ENCODE results near the gene FGD5.
A peak's percentile ranks its signal among the peaks of the same experiment; 100 is the strongest.
"Not testable (repeated sequence)": the region's sequence is repeated elsewhere in the genome, so short reads cannot be mapped to it uniquely, and the experiment has no call there.

FGD5 gene

GRCh38 chr3:14809611-14810010, 9.2 kb upstream of the FGD5 start:
- not testable (repeated sequence) for H3K4me3 ChIP-seq (ENCODE audit: low read length); H3K4me1 ChIP-seq (ENCODE audit: control insufficient read depth, insufficient read depth, low read length); H3K9me3 ChIP-seq (ENCODE audit: control insufficient read depth, low read length); DNase-seq (ENCODE audit: low read depth); H3K36me3 ChIP-seq (ENCODE audit: control insufficient read depth, insufficient read depth, low read length, severe bottlenecking); H3K9ac ChIP-seq (ENCODE audit: low read length)
- H3K27me3 ChIP-seq (replicated peaks; ENCODE audit: control insufficient read depth, insufficient read depth, low read length): peaks cover 43% of the 10 kb centered on the region

GRCh38 chr3:14810070-14810791, 8.5 kb upstream of the FGD5 start:
- H3K36me3 ChIP-seq (ENCODE audit: control insufficient read depth, insufficient read depth, low read length, severe bottlenecking): no peaks in the 10 kb centered on the region
- peaks cover 43% of the 10 kb centered on the region for H3K27me3 ChIP-seq (replicated peaks; ENCODE audit: control insufficient read depth, insufficient read depth, low read length)
- peak overlapping the region; percentile 67 for H3K4me3 ChIP-seq (ENCODE audit: low read length)
- no peaks in the 10 kb centered on the region for H3K9me3 ChIP-seq (ENCODE audit: control insufficient read depth, low read length)
- H3K9ac ChIP-seq (ENCODE audit: low read length): no peak overlapping the region
- no peak for DNase-seq (ENCODE audit: low read depth)
- peaks cover 3% of the 10 kb centered on the region for H3K4me1 ChIP-seq (ENCODE audit: control insufficient read depth, insufficient read depth, low read length)

- no peaks in the 10 kb centered on the region for H3K9me3 ChIP-seq (ENCODE audit: control insufficient read depth, low read length)
- H3K4me1 ChIP-seq (ENCODE audit: control insufficient read depth, insufficient read depth, low read length): peaks cover 3% of the 10 kb centered on the region
- H3K4me3 ChIP-seq (ENCODE audit: low read length): peak overlapping the region; percentile 67
- DNase-seq (ENCODE audit: low read depth): no peak
- H3K27me3 ChIP-seq (replicated peaks; ENCODE audit: control insufficient read depth, insufficient read depth, low read length): peaks cover 43% of the 10 kb centered on the region
- H3K9ac ChIP-seq (ENCODE audit: low read length): no peak overlapping the region
- H3K36me3 ChIP-seq (ENCODE audit: control insufficient read depth, insufficient read depth, low read length, severe bottlenecking): no peaks in the 10 kb centered on the region
Observed at GRCh38 chr3:14810801-14811661, 7.7 kb upstream of the FGD5 start.

GRCh38 chr3:14811684-14812083, 7.1 kb upstream of the FGD5 start:
- peak overlapping the region; percentile 67 for H3K4me3 ChIP-seq (ENCODE audit: low read length)
- no peaks in the 10 kb centered on the region for H3K36me3 ChIP-seq (ENCODE audit: control insufficient read depth, insufficient read depth, low read length, severe bottlenecking)
- peaks cover 40% of the 10 kb centered on the region for H3K27me3 ChIP-seq (replicated peaks; ENCODE audit: control insufficient read depth, insufficient read depth, low read length)
- H3K4me1 ChIP-seq (ENCODE audit: control insufficient read depth, insufficient read depth, low read length): peaks cover 3% of the 10 kb centered on the region
- no peak overlapping the region for H3K9ac ChIP-seq (ENCODE audit: low read length)
- DNase-seq (ENCODE audit: low read depth): no peak
- H3K9me3 ChIP-seq (ENCODE audit: control insufficient read depth, low read length): no peaks in the 10 kb centered on the region

GRCh38 chr3:14812196-14812790, 6.5 kb upstream of the FGD5 start:
- peaks cover 36% of the 10 kb centered on the region for H3K27me3 ChIP-seq (replicated peaks; ENCODE audit: control insufficient read depth, insufficient read depth, low read length)
- H3K36me3 ChIP-seq (ENCODE audit: control insufficient read depth, insufficient read depth, low read length, severe bottlenecking): no peaks in the 10 kb centered on the region
- H3K4me3 ChIP-seq (ENCODE audit: low read length): no peak overlapping the region
- H3K9ac ChIP-seq (ENCODE audit: low read length): no peak overlapping the region
- no peaks in the 10 kb centered on the region for H3K9me3 ChIP-seq (ENCODE audit: control insufficient read depth, low read length)
- no peak for DNase-seq (ENCODE audit: low read depth)
- H3K4me1 ChIP-seq (ENCODE audit: control insufficient read depth, insufficient read depth, low read length): peaks cover 3% of the 10 kb centered on the region

GRCh38 chr3:14814411-14814871, 4.3 kb upstream of the FGD5 start:
- Histone ChIP-seq H3K36me3 (ENCODE audit: control insufficient read depth, insufficient read depth, low read length, severe bottlenecking) (no peaks in the 10 kb centered on the region), H3K9ac (ENCODE audit: low read length) (no peak overlapping the region), H3K4me1 (ENCODE audit: control insufficient read depth, insufficient read depth, low read length) (peaks cover 3% of the 10 kb centered on the region), H3K9me3 (ENCODE audit: control insufficient read depth, low read length) (no peaks in the 10 kb centered on the region), H3K27me3 (replicated peaks; ENCODE audit: control insufficient read depth, insufficient read depth, low read length) (peaks cover 21% of the 10 kb centered on the region), H3K4me3 (ENCODE audit: low read length) (no peak overlapping the region)
- no peak for DNase-seq (ENCODE audit: low read depth)

- no peaks in the 10 kb centered on the region for H3K9me3 ChIP-seq (ENCODE audit: control insufficient read depth, low read length)
- no peak overlapping the region for H3K9ac ChIP-seq (ENCODE audit: low read length)
- peaks cover 14% of the 10 kb centered on the region for H3K27me3 ChIP-seq (replicated peaks; ENCODE audit: control insufficient read depth, insufficient read depth, low read length)
- H3K4me3 ChIP-seq (ENCODE audit: low read length): no peak overlapping the region
- H3K4me1 ChIP-seq (ENCODE audit: control insufficient read depth, insufficient read depth, low read length): no peaks in the 10 kb centered on the region
- no peak for DNase-seq (ENCODE audit: low read depth)
- H3K36me3 ChIP-seq (ENCODE audit: control insufficient read depth, insufficient read depth, low read length, severe bottlenecking): no peaks in the 10 kb centered on the region
Observed at GRCh38 chr3:14816359-14816758, 2.4 kb upstream of the FGD5 start.

GRCh38 chr3:14819671-14820070, 909 bp downstream of the FGD5 start:
- Histone ChIP-seq H3K4me1 (ENCODE audit: control insufficient read depth, insufficient read depth, low read length) (peaks cover 4% of the 10 kb centered on the region), H3K27me3 (replicated peaks; ENCODE audit: control insufficient read depth, insufficient read depth, low read length) (no peaks in the 10 kb centered on the region), H3K36me3 (ENCODE audit: control insufficient read depth, insufficient read depth, low read length, severe bottlenecking) (no peaks in the 10 kb centered on the region), H3K9me3 (ENCODE audit: control insufficient read depth, low read length) (no peaks in the 10 kb centered on the region), H3K4me3 (ENCODE audit: low read length) (no peak overlapping the region), H3K9ac (ENCODE audit: low read length) (no peak overlapping the region)
- no peak for DNase-seq (ENCODE audit: low read depth)

GRCh38 chr3:14820156-14820555, 1.4 kb downstream of the FGD5 start:
- H3K36me3 ChIP-seq (ENCODE audit: control insufficient read depth, insufficient read depth, low read length, severe bottlenecking): no peaks in the 10 kb centered on the region
- no peak overlapping the region for H3K4me3 ChIP-seq (ENCODE audit: low read length)
- DNase-seq (ENCODE audit: low read depth): no peak
- H3K9ac ChIP-seq (ENCODE audit: low read length): no peak overlapping the region
- H3K27me3 ChIP-seq (replicated peaks; ENCODE audit: control insufficient read depth, insufficient read depth, low read length): no peaks in the 10 kb centered on the region
- H3K9me3 ChIP-seq (ENCODE audit: control insufficient read depth, low read length): no peaks in the 10 kb centered on the region
- peaks cover 4% of the 10 kb centered on the region for H3K4me1 ChIP-seq (ENCODE audit: control insufficient read depth, insufficient read depth, low read length)

GRCh38 chr3:14821151-14821550, 2.4 kb downstream of the FGD5 start:
- no peak overlapping the region for H3K4me3 ChIP-seq (ENCODE audit: low read length)
- H3K9me3 ChIP-seq (ENCODE audit: control insufficient read depth, low read length): no peaks in the 10 kb centered on the region
- no peak overlapping the region for H3K9ac ChIP-seq (ENCODE audit: low read length)
- peaks cover 4% of the 10 kb centered on the region for H3K4me1 ChIP-seq (ENCODE audit: control insufficient read depth, insufficient read depth, low read length)
- H3K27me3 ChIP-seq (replicated peaks; ENCODE audit: control insufficient read depth, insufficient read depth, low read length): peaks cover 4% of the 10 kb centered on the region
- no peaks in the 10 kb centered on the region for H3K36me3 ChIP-seq (ENCODE audit: control insufficient read depth, insufficient read depth, low read length, severe bottlenecking)
- DNase-seq (ENCODE audit: low read depth): no peak

- no peak overlapping the region for H3K9ac ChIP-seq (ENCODE audit: low read length)
- no peaks in the 10 kb centered on the region for H3K9me3 ChIP-seq (ENCODE audit: control insufficient read depth, low read length)
- DNase-seq (ENCODE audit: low read depth): no peak
- H3K27me3 ChIP-seq (replicated peaks; ENCODE audit: control insufficient read depth, insufficient read depth, low read length): peaks cover 10% of the 10 kb centered on the region
- peaks cover 4% of the 10 kb centered on the region for H3K4me1 ChIP-seq (ENCODE audit: control insufficient read depth, insufficient read depth, low read length)
- H3K4me3 ChIP-seq (ENCODE audit: low read length): no peak overlapping the region
- no peaks in the 10 kb centered on the region for H3K36me3 ChIP-seq (ENCODE audit: control insufficient read depth, insufficient read depth, low read length, severe bottlenecking)
Observed at GRCh38 chr3:14822134-14822533, 3.4 kb downstream of the FGD5 start.
